Omental fat pad (tissue), 4 donors: ENCODE measurements around the gene DCAF17. TPM values are rescaled to one million over a fixed set of nuclear protein-coding genes. Genes with fewer than 3 reads are reported as not detected.
"Not testable (repeated sequence)": the region's sequence is repeated elsewhere in the genome, so short reads cannot be mapped to it uniquely, and the experiment has no call there.

Experiments
- ATAC-seq: fragments of 150-250 bp; one replicate; pipeline ENCODE4 v1.9.1; 2016; ENCODE audit warnings: mild to moderate bottlenecking, moderate library complexity; ENCODE audit not compliant: low FRiP score
- DNase-seq: peaks from one replicate; pipeline ENCODE4 v3.0.0-alpha.2; 2019; ENCODE audit warnings: low spot score
- CTCF ChIP-seq, 3 donors: fragments of 450-650 bp; IDR thresholded peaks; one replicate each; pipeline ENCODE4 v1.5.1; 2016 to 2017; ENCODE audit warnings: antibody characterized with exemption in 3 of 3, mild to moderate bottlenecking in 3 of 3, moderate library complexity in 2 of 3
- total RNA-seq, 4 donors: library from RNA; depleted of rRNA; stranded (reverse); fragments of >200 nt; gene quantifications; one replicate each; pipeline ENCODE4 v1.1.0, GENCODE V29; 2016

Gene DCAF17
- total RNA-seq, 4 donors from 2014 or later, result 9.9 to 25.7 (median 15.1) TPM

GRCh38 chr2:171490577-171490976 is 56.6 kb downstream of the DCAF17 start:
- peak; percentile 64 for ATAC-seq
- no peak for TF ChIP-seq CTCF (IDR thresholded peaks at IDR 0.05)

GRCh38 chr2:171491292-171491691 is 57.3 kb downstream of the DCAF17 start:
- DNase-seq (no peak), ATAC-seq (no peak)
- TF ChIP-seq CTCF (IDR thresholded peaks at IDR 0.05), result no peak

More at GRCh38 chr2:171490577-171490976, 56.6 kb downstream of the DCAF17 start:
- DNase-seq, result no peak

- no peak for TF ChIP-seq CTCF (IDR thresholded peaks at IDR 0.05)
- ATAC-seq, result no peak
- DNase-seq, result no peak
Observed at GRCh38 chr2:171492664-171493063, 58.6 kb downstream of the DCAF17 start.

GRCh38 chr2:171497664-171498063 is 63.6 kb downstream of the DCAF17 start:
- not testable (repeated sequence) for DNase-seq, ATAC-seq

GRCh38 chr2:171505374-171505773 is 71.3 kb downstream of the DCAF17 start:
- DNase-seq (no peak), ATAC-seq (no peak)
- TF ChIP-seq CTCF (IDR thresholded peaks at IDR 0.05), result no peak

GRCh38 chr2:171509945-171510731 is 76.1 kb downstream of the DCAF17 start:
- ATAC-seq (no peak), DNase-seq (no peak)
- no peak for TF ChIP-seq CTCF (IDR thresholded peaks at IDR 0.05)

- DNase-seq (no peak), ATAC-seq (no peak)
- TF ChIP-seq CTCF (IDR thresholded peaks at IDR 0.05), result no peak
Observed at GRCh38 chr2:171512014-171512413, 78.0 kb downstream of the DCAF17 start.
